ENCODE data around the gene PDP2. TPM values are rescaled to one million over a fixed set of nuclear protein-coding genes. Genes with fewer than 3 reads are reported as not detected.

Gene PDP2
- total and polyA plus RNA-seq, 4 donors, result 11.4 to 14.4 (median 13.0) TPM

GRCh38 chr16:66915041-66915440 lies 34.7 kb downstream of the PDP2 start:
- DNase-seq (ENCODE audit: low read depth in 4 of 6, low spot score in 6 of 6), result no peak
- no peaks in the 10 kb centered on the region for H3K9me3 ChIP-seq (ENCODE audit: control insufficient read depth, insufficient read depth, low read length)
- H3K4me1 ChIP-seq (ENCODE audit: control insufficient read depth, insufficient read depth, low read length), result peaks cover 3% of the 10 kb centered on the region
- WGBS (ENCODE audit: insufficient coverage), result 82% methylated on average over 3 of the region's 7 CpGs
- no peak overlapping the region for H3K4me3 ChIP-seq (ENCODE audit: low read depth, low read length)
- H3K27me3 ChIP-seq (ENCODE audit: control insufficient read depth, insufficient read depth, low read length), result peaks cover 7% of the 10 kb centered on the region
- no peak overlapping the region for H3K27ac ChIP-seq (ENCODE audit: low read depth, low read length)
- no peaks in the 10 kb centered on the region for H3K36me3 ChIP-seq (ENCODE audit: control insufficient read depth, insufficient read depth, low read length)

- H3K27me3 ChIP-seq (ENCODE audit: control insufficient read depth, insufficient read depth, low read length), result peaks cover 12% of the 10 kb centered on the region
- no peaks in the 10 kb centered on the region for H3K9me3 ChIP-seq (ENCODE audit: control insufficient read depth, insufficient read depth, low read length)
- H3K36me3 ChIP-seq (ENCODE audit: control insufficient read depth, insufficient read depth, low read length), result peaks cover 1% of the 10 kb centered on the region
- DNase-seq (ENCODE audit: low read depth in 4 of 6, low spot score in 6 of 6), result no peak
- peaks cover 5% of the 10 kb centered on the region for H3K4me1 ChIP-seq (ENCODE audit: control insufficient read depth, insufficient read depth, low read length)
- H3K4me3 ChIP-seq (ENCODE audit: low read depth, low read length), result no peak overlapping the region
- 84% methylated on average over 6 of the region's 6 CpGs for WGBS (ENCODE audit: insufficient coverage)
- no peak overlapping the region for H3K27ac ChIP-seq (ENCODE audit: low read depth, low read length)
These were observed 36.2 kb downstream of the PDP2 start for GRCh38 chr16:66916518-66916917.

GRCh38 chr16:66917741-66918140 lies 37.4 kb downstream of the PDP2 start:
- 85% methylated on average over 8 of the region's 9 CpGs for whole genome bisulfite sequencing (ENCODE audit: insufficient coverage)
- peaks cover 7% of the 10 kb centered on the region for H3K36me3 ChIP-seq (ENCODE audit: control insufficient read depth, insufficient read depth, low read length)

GRCh38 chr16:66918355-66918754 lies 38.0 kb downstream of the PDP2 start:
- WGBS (ENCODE audit: insufficient coverage), result 88% methylated on average over 6 of the region's 6 CpGs
- Histone ChIP-seq H3K27ac (ENCODE audit: low read depth, low read length) (no peak overlapping the region), H3K4me1 (ENCODE audit: control insufficient read depth, insufficient read depth, low read length) (peaks cover 11% of the 10 kb centered on the region), H3K27me3 (ENCODE audit: control insufficient read depth, insufficient read depth, low read length) (peaks cover 26% of the 10 kb centered on the region), H3K4me3 (ENCODE audit: low read depth, low read length) (no peak overlapping the region), H3K9me3 (ENCODE audit: control insufficient read depth, insufficient read depth, low read length) (no peaks in the 10 kb centered on the region), H3K36me3 (ENCODE audit: control insufficient read depth, insufficient read depth, low read length) (peaks cover 7% of the 10 kb centered on the region)
- no peak for DNase-seq (ENCODE audit: low read depth in 4 of 6, low spot score in 6 of 6)

More at GRCh38 chr16:66917741-66918140, 37.4 kb downstream of the PDP2 start:
- Histone ChIP-seq H3K4me1 (ENCODE audit: control insufficient read depth, insufficient read depth, low read length) (peaks cover 5% of the 10 kb centered on the region), H3K27ac (ENCODE audit: low read depth, low read length) (no peak overlapping the region), H3K27me3 (ENCODE audit: control insufficient read depth, insufficient read depth, low read length) (peaks cover 20% of the 10 kb centered on the region), H3K4me3 (ENCODE audit: low read depth, low read length) (no peak overlapping the region), H3K9me3 (ENCODE audit: control insufficient read depth, insufficient read depth, low read length) (no peaks in the 10 kb centered on the region)
- no peak for DNase-seq (ENCODE audit: low read depth in 4 of 6, low spot score in 6 of 6)

GRCh38 chr16:66918803-66919568 lies 38.7 kb downstream of the PDP2 start, which contains the start of gene CDH16:
Gene CDH16, minus strand, starts transcription at chr16:66918885. Its CDS starts 820 bp downstream, at chr16:66918065.
- Histone ChIP-seq H3K4me3 (ENCODE audit: low read depth, low read length) (no peak within 1 kb of the TSS), H3K36me3 (ENCODE audit: control insufficient read depth, insufficient read depth, low read length) (peaks cover 7% of the 10 kb centered on the region), H3K4me1 (ENCODE audit: control insufficient read depth, insufficient read depth, low read length) (peaks cover 12% of the 10 kb centered on the region), H3K9me3 (ENCODE audit: control insufficient read depth, insufficient read depth, low read length) (no peaks in the 10 kb centered on the region), H3K27me3 (ENCODE audit: control insufficient read depth, insufficient read depth, low read length) (peaks cover 31% of the 10 kb centered on the region), H3K27ac (ENCODE audit: low read depth, low read length) (no peak within 1 kb of the TSS)
- DNase-seq (ENCODE audit: low read depth in 4 of 6, low spot score in 6 of 6), result no peak
- 71% methylated on average over 7 of the region's 7 CpGs for WGBS (ENCODE audit: insufficient coverage)

- Histone ChIP-seq H3K9me3 (ENCODE audit: control insufficient read depth, insufficient read depth, low read length) (no peaks in the 10 kb centered on the region), H3K27me3 (ENCODE audit: control insufficient read depth, insufficient read depth, low read length) (peaks cover 39% of the 10 kb centered on the region), H3K4me1 (ENCODE audit: control insufficient read depth, insufficient read depth, low read length) (peaks cover 17% of the 10 kb centered on the region), H3K4me3 (ENCODE audit: low read depth, low read length) (no peak overlapping the region), H3K27ac (ENCODE audit: low read depth, low read length) (no peak overlapping the region), H3K36me3 (ENCODE audit: control insufficient read depth, insufficient read depth, low read length) (peaks cover 7% of the 10 kb centered on the region)
- WGBS (ENCODE audit: insufficient coverage), result 67% methylated on average over 2 of the region's 5 CpGs
- no peak for DNase-seq (ENCODE audit: low read depth in 4 of 6, low spot score in 6 of 6)
These were observed 39.4 kb downstream of the PDP2 start for GRCh38 chr16:66919569-66920298.

GRCh38 chr16:66920299-66920590 lies 39.9 kb downstream of the PDP2 start:
- Histone ChIP-seq H3K27me3 (ENCODE audit: control insufficient read depth, insufficient read depth, low read length) (peaks cover 43% of the 10 kb centered on the region), H3K27ac (ENCODE audit: low read depth, low read length) (no peak overlapping the region), H3K36me3 (ENCODE audit: control insufficient read depth, insufficient read depth, low read length) (peaks cover 7% of the 10 kb centered on the region), H3K9me3 (ENCODE audit: control insufficient read depth, insufficient read depth, low read length) (no peaks in the 10 kb centered on the region), H3K4me3 (ENCODE audit: low read depth, low read length) (no peak overlapping the region), H3K4me1 (ENCODE audit: control insufficient read depth, insufficient read depth, low read length) (peaks cover 22% of the 10 kb centered on the region)
- no peak for DNase-seq (ENCODE audit: low read depth in 4 of 6, low spot score in 6 of 6)
- 25% methylated on average over 2 of the region's 2 CpGs for WGBS (ENCODE audit: insufficient coverage)

- Histone ChIP-seq H3K9me3 (ENCODE audit: control insufficient read depth, insufficient read depth, low read length) (no peaks in the 10 kb centered on the region), H3K36me3 (ENCODE audit: control insufficient read depth, insufficient read depth, low read length) (peaks cover 7% of the 10 kb centered on the region), H3K4me1 (ENCODE audit: control insufficient read depth, insufficient read depth, low read length) (peaks cover 30% of the 10 kb centered on the region), H3K4me3 (ENCODE audit: low read depth, low read length) (no peak overlapping the region), H3K27me3 (ENCODE audit: control insufficient read depth, insufficient read depth, low read length) (peaks cover 51% of the 10 kb centered on the region), H3K27ac (ENCODE audit: low read depth, low read length) (no peak overlapping the region)
- no peak for DNase-seq (ENCODE audit: low read depth in 4 of 6, low spot score in 6 of 6)
- 67% methylated on average over 3 of the region's 9 CpGs for WGBS (ENCODE audit: insufficient coverage)
These were observed 40.8 kb downstream of the PDP2 start for GRCh38 chr16:66920924-66921680.

GRCh38 chr16:66921729-66922450 lies 41.6 kb downstream of the PDP2 start:
- Histone ChIP-seq H3K9me3 (ENCODE audit: control insufficient read depth, insufficient read depth, low read length) (no peaks in the 10 kb centered on the region), H3K27me3 (ENCODE audit: control insufficient read depth, insufficient read depth, low read length) (peaks cover 53% of the 10 kb centered on the region), H3K36me3 (ENCODE audit: control insufficient read depth, insufficient read depth, low read length) (peaks cover 7% of the 10 kb centered on the region), H3K4me3 (ENCODE audit: low read depth, low read length) (no peak overlapping the region), H3K27ac (ENCODE audit: low read depth, low read length) (no peak overlapping the region), H3K4me1 (ENCODE audit: control insufficient read depth, insufficient read depth, low read length) (peaks cover 38% of the 10 kb centered on the region)
- 69% methylated on average over 37 of the region's 42 CpGs for WGBS (ENCODE audit: insufficient coverage)
- DNase-seq (ENCODE audit: low read depth in 4 of 6, low spot score in 6 of 6), result no peak

Measured in spinal cord (tissue), 10 donors.